ENCODE measurements around the gene CXCR4. TPM values are rescaled to one million over a fixed set of nuclear protein-coding genes. Genes with fewer than 3 reads are reported as not detected.

The CXCR4 gene
- polyA plus RNA-seq, 1 experiment = 0.05 TPM

GRCh38 chr2:136141510-136142149, 23.7 kb upstream of the CXCR4 start:
- DNase-seq (ENCODE audit: low read depth) = no peak
- H3K27me3 ChIP-seq (ENCODE audit: control insufficient read depth, insufficient read depth, low read length) = no peaks in the 10 kb centered on the region
- no peaks in the 10 kb centered on the region for H3K36me3 ChIP-seq (ENCODE audit: control insufficient read depth, insufficient read depth, low read length)
- H3K4me3 ChIP-seq (ENCODE audit: low read depth, low read length) = no peak overlapping the region
- CTCF ChIA-PET = interaction anchor here (0.6 kb wide), 1 partner anchor 14 kb away, joined by 3 read pairs; no protein-coding TSS in a partner anchor
- TF ChIP-seq, protein P1, sequence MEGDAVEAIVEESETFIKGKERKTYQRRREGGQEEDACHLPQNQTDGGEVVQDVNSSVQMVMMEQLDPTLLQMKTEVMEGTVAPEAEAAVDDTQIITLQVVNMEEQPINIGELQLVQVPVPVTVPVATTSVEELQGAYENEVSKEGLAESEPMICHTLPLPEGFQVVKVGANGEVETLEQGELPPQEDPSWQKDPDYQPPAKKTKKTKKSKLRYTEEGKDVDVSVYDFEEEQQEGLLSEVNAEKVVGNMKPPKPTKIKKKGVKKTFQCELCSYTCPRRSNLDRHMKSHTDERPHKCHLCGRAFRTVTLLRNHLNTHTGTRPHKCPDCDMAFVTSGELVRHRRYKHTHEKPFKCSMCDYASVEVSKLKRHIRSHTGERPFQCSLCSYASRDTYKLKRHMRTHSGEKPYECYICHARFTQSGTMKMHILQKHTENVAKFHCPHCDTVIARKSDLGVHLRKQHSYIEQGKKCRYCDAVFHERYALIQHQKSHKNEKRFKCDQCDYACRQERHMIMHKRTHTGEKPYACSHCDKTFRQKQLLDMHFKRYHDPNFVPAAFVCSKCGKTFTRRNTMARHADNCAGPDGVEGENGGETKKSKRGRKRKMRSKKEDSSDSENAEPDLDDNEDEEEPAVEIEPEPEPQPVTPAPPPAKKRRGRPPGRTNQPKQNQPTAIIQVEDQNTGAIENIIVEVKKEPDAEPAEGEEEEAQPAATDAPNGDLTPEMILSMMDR (IDR thresholded peaks at IDR 0.05; ENCODE audit: insufficient read depth, low read depth, low read length) = no peak
- POLR2A ChIA-PET = no interaction called here

DNA sequence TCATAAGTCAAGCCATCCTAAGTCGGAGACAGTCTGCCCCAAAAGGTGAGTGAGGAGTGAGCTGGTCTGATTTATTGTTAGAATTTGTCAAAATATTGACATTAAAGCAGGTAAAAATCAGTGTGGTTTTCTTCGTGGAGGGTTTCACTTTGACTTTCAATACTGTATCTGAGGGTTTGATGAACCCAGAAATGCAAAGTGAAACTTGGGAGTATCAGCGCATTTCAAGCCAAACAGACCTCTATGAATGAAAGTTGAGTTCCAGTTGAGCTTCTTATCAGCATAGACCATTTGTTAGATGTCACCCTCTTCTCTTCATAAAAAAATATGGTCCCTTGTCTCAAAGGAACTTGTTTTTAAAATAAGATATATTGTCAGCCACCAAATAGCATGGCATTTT, 21.7 kb upstream of the CXCR4 start:
- H3K4me3 ChIP-seq (ENCODE audit: low read depth, low read length) = no peak overlapping the region
- H3K36me3 ChIP-seq (ENCODE audit: control insufficient read depth, insufficient read depth, low read length) = no peaks in the 10 kb centered on the region
- no peaks in the 10 kb centered on the region; the same call in 1 of the 2 replicates for H3K27me3 ChIP-seq (ENCODE audit: control insufficient read depth, insufficient read depth, low read length)
- CTCF ChIA-PET = no interaction called here
- no peak for DNase-seq (ENCODE audit: low read depth)
- TF ChIP-seq, protein P1 (IDR thresholded peaks at IDR 0.05; ENCODE audit: insufficient read depth, low read depth, low read length) = no peak
- POLR2A ChIA-PET = no interaction called here

DNA sequence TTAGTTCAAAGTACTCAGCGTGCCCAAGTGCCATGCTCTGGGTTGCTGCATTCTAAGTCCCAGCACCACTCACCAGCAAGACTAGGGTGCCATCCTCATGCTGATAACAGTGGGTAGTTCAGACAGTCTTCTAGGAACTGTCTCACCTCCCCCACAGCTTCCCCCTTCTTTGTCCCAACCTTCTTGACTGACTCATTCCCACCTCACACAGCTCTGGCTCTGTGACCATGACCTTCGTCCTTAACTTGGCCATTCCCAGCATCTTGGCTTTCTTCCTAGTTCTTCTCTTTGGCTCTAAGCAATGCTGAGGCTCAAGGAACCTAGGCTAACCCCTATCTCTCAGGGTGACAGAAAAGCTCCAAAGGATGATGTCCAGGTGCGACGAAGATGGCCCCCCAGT, 20.0 kb upstream of the CXCR4 start:
- CTCF ChIA-PET = no interaction called here
- DNase-seq (ENCODE audit: low read depth) = no peak
- no peak overlapping the region for H3K4me3 ChIP-seq (ENCODE audit: low read depth, low read length)
- POLR2A ChIA-PET = no interaction called here
- TF ChIP-seq, protein P1 (IDR thresholded peaks at IDR 0.05; ENCODE audit: insufficient read depth, low read depth, low read length) = no peak
- no peaks in the 10 kb centered on the region; the same call in 1 of the 2 replicates for H3K27me3 ChIP-seq (ENCODE audit: control insufficient read depth, insufficient read depth, low read length)
- H3K36me3 ChIP-seq (ENCODE audit: control insufficient read depth, insufficient read depth, low read length) = no peaks in the 10 kb centered on the region

DNA sequence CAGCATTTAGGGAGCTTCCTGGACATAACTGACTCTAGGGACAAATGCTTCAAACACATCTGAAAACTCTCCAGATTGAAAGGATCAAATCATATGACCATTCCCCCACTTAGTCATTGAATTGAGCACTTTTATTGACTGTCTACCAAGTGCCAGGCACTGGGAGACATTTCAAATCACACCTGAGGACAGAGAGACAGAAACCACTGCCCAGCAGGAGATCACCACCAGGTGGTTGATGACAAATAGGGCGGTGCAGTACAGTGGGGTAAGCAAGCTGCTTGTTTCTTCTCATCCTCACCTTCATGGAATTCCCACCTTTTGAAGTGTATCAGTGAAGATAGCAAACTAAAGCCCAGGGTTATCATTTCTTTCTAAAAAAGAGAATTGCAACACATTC, 19.0 kb upstream of the CXCR4 start:
- TF ChIP-seq, protein P1 (IDR thresholded peaks at IDR 0.05; ENCODE audit: insufficient read depth, low read depth, low read length) = no peak
- Histone ChIP-seq H3K4me3 (ENCODE audit: low read depth, low read length) (no peak overlapping the region), H3K36me3 (ENCODE audit: control insufficient read depth, insufficient read depth, low read length) (no peaks in the 10 kb centered on the region), H3K27me3 (ENCODE audit: control insufficient read depth, insufficient read depth, low read length) (no peaks in the 10 kb centered on the region; the same call in 1 of the 2 replicates)
- no peak for DNase-seq (ENCODE audit: low read depth)
- POLR2A ChIA-PET = no interaction called here
- CTCF ChIA-PET = no interaction called here

DNA sequence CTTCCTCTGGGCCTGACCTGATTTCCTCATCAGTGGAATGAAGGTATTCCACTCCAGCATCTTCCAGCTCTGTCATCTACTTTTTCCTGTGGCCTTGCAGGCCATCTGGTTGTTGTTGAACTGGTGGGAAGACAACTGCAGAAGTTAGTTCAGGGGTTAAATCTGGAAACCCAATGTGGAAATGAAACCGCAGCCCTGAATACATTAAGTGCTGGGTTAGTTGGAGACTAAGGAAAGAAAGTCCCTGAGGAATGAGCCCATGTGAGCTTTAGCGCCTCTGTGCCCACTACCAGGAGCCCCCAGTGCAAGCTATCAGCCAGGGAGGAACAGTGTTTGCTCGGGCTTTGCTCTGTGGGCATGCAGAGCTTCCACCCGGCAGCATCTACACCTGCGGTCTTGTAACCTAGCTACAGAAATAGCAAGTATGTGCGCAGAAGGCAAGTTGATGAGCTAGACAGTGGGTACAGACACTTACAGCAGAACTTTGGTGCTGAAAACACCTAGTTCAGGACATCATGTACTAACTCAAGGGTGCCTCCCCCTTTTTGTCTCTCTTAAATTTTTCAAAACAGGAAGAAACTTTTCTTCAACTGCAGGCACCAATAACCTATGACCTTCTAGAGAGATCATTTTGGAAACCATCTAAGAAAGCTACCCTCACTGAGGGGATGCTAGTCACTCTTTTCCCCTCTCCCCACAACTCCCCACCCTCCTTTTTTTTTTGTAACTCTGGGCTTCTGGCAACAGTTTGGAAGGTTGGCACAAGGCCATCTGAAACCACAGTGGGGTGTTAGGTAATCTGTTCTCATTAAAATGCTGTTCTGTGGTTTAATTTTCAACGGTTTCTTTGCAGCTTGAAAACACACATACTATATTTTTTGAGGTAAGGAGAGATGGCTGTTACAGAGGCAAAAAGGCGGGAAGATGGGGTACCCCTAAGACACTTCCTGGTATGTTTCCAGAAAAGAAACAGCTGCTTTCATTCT, 18.3 kb upstream of the CXCR4 start:
- ChIA-PET POLR2A (no interaction called here), CTCF (no interaction called here)
- TF ChIP-seq, protein P1 (IDR thresholded peaks at IDR 0.05; ENCODE audit: insufficient read depth, low read depth, low read length) = no peak
- Histone ChIP-seq H3K27me3 (ENCODE audit: control insufficient read depth, insufficient read depth, low read length) (no peaks in the 10 kb centered on the region; the same call in 1 of the 2 replicates), H3K4me3 (ENCODE audit: low read depth, low read length) (no peak overlapping the region), H3K36me3 (ENCODE audit: control insufficient read depth, insufficient read depth, low read length) (no peaks in the 10 kb centered on the region)
- no peak for DNase-seq (ENCODE audit: low read depth)

Measured in BJ (cell line).